GM21825 (cell line): Measurements from ENCODE around the gene EEF1A1.
"Not testable (repeated sequence)": the region's sequence is repeated elsewhere in the genome, so short reads cannot be mapped to it uniquely, and the experiment has no call there.

ENCODE experiments used
- ATAC-seq: cut with Tn5 transposase; IDR thresholded peaks from one replicate; pipeline ENCODE4 v1.9.1; 2021; ENCODE audit warnings: mild to moderate bottlenecking, moderate library complexity; ENCODE audit not compliant: unreplicated experiment

EEF1A1 gene

GRCh38 chr6:73538116-73538779 is 17.4 kb upstream of the EEF1A1 start:
- ATAC-seq, result peak; percentile 16

- ATAC-seq, result peak; percentile 57
These were observed 16.8 kb upstream of the EEF1A1 start for GRCh38 chr6:73537677-73538076.

GRCh38 chr6:73534628-73535027 is 13.8 kb upstream of the EEF1A1 start:
- no peak for ATAC-seq

- ATAC-seq, result no peak
These were observed 11.5 kb upstream of the EEF1A1 start for GRCh38 chr6:73532293-73532692.

- no peak for ATAC-seq
These were observed 8.1 kb upstream of the EEF1A1 start for GRCh38 chr6:73528897-73529296.

- no peak for ATAC-seq
These were observed 4.9 kb upstream of the EEF1A1 start for GRCh38 chr6:73525546-73526330.

GRCh38 chr6:73523434-73524123 is 2.7 kb upstream of the EEF1A1 start:
- peak; percentile 47 for ATAC-seq

- peak; percentile 34 for ATAC-seq
These were observed 636 bp upstream of the EEF1A1 start for GRCh38 chr6:73521351-73521985.

GRCh38 chr6:73519926-73520687 is 725 bp downstream of the EEF1A1 start:
- ATAC-seq, result no peak

GRCh38 chr6:73518982-73519881 is 1.6 kb downstream of the EEF1A1 start:
- not testable (repeated sequence) for ATAC-seq

- ATAC-seq, result not testable (repeated sequence)
These were observed 2.5 kb downstream of the EEF1A1 start for GRCh38 chr6:73518100-73518981.

- ATAC-seq, result no peak
These were observed 4.0 kb downstream of the EEF1A1 start for GRCh38 chr6:73516514-73517489.

- peak; percentile 35 for ATAC-seq
These were observed 5.6 kb downstream of the EEF1A1 start for GRCh38 chr6:73515204-73515655.

- no peak for ATAC-seq
These were observed 6.1 kb downstream of the EEF1A1 start for GRCh38 chr6:73514746-73515110.

- ATAC-seq, result no peak
These were observed 7.4 kb downstream of the EEF1A1 start for GRCh38 chr6:73513496-73513854.

GRCh38 chr6:73511796-73512195 is 9.0 kb downstream of the EEF1A1 start:
- no peak for ATAC-seq

- ATAC-seq, result no peak
These were observed 11.0 kb downstream of the EEF1A1 start for GRCh38 chr6:73509851-73510250.
